Measurements from ENCODE around the gene FBRS.

DNA sequence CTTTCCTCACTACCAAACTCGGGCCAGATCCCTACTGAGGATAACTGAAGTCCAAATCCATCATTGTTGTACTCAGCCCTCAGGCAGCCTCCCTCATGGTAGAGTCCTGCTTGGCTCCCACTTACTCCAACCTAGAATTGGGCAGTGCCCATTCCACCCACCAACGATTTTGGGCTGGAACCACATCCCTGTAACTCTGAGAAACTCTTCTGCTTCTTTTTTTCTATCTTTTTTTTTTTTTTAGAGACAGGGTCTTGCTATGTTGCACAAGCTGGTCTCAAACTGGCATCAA, 6.3 kb upstream of the FBRS start:
- TF ChIP-seq EZH2phosphoT487 (IDR thresholded peaks at IDR 0.05; ENCODE audit: insufficient read depth, low read depth) (no peak), EZH2 (IDR thresholded peaks at IDR 0.05; ENCODE audit: insufficient read depth, poor library complexity, severe bottlenecking) (no peak)
